ENCODE measurements around the gene EXOSC2.

- TF ChIP-seq RAD21 (conservative IDR thresholded peaks at IDR 0.05) (no peak), EZH2 (IDR thresholded peaks at IDR 0.05; ENCODE audit: borderline replicate concordance, insufficient read depth, low read length, poor library complexity, severe bottlenecking) (no peak)
- TF ChIP-seq, protein P1, sequence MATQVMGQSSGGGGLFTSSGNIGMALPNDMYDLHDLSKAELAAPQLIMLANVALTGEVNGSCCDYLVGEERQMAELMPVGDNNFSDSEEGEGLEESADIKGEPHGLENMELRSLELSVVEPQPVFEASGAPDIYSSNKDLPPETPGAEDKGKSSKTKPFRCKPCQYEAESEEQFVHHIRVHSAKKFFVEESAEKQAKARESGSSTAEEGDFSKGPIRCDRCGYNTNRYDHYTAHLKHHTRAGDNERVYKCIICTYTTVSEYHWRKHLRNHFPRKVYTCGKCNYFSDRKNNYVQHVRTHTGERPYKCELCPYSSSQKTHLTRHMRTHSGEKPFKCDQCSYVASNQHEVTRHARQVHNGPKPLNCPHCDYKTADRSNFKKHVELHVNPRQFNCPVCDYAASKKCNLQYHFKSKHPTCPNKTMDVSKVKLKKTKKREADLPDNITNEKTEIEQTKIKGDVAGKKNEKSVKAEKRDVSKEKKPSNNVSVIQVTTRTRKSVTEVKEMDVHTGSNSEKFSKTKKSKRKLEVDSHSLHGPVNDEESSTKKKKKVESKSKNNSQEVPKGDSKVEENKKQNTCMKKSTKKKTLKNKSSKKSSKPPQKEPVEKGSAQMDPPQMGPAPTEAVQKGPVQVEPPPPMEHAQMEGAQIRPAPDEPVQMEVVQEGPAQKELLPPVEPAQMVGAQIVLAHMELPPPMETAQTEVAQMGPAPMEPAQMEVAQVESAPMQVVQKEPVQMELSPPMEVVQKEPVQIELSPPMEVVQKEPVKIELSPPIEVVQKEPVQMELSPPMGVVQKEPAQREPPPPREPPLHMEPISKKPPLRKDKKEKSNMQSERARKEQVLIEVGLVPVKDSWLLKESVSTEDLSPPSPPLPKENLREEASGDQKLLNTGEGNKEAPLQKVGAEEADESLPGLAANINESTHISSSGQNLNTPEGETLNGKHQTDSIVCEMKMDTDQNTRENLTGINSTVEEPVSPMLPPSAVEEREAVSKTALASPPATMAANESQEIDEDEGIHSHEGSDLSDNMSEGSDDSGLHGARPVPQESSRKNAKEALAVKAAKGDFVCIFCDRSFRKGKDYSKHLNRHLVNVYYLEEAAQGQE (IDR thresholded peaks at IDR 0.05; ENCODE audit: borderline replicate concordance) = no peak
- TF ChIP-seq, protein P2, sequence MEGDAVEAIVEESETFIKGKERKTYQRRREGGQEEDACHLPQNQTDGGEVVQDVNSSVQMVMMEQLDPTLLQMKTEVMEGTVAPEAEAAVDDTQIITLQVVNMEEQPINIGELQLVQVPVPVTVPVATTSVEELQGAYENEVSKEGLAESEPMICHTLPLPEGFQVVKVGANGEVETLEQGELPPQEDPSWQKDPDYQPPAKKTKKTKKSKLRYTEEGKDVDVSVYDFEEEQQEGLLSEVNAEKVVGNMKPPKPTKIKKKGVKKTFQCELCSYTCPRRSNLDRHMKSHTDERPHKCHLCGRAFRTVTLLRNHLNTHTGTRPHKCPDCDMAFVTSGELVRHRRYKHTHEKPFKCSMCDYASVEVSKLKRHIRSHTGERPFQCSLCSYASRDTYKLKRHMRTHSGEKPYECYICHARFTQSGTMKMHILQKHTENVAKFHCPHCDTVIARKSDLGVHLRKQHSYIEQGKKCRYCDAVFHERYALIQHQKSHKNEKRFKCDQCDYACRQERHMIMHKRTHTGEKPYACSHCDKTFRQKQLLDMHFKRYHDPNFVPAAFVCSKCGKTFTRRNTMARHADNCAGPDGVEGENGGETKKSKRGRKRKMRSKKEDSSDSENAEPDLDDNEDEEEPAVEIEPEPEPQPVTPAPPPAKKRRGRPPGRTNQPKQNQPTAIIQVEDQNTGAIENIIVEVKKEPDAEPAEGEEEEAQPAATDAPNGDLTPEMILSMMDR (IDR thresholded peaks at IDR 0.05; ENCODE audit: poor library complexity, severe bottlenecking) = no peak
These were observed 52.2 kb downstream of the EXOSC2 start for GRCh38 chr9:130745829-130746228.
